Measurements from ENCODE around the gene TCF7L2.

DNA sequence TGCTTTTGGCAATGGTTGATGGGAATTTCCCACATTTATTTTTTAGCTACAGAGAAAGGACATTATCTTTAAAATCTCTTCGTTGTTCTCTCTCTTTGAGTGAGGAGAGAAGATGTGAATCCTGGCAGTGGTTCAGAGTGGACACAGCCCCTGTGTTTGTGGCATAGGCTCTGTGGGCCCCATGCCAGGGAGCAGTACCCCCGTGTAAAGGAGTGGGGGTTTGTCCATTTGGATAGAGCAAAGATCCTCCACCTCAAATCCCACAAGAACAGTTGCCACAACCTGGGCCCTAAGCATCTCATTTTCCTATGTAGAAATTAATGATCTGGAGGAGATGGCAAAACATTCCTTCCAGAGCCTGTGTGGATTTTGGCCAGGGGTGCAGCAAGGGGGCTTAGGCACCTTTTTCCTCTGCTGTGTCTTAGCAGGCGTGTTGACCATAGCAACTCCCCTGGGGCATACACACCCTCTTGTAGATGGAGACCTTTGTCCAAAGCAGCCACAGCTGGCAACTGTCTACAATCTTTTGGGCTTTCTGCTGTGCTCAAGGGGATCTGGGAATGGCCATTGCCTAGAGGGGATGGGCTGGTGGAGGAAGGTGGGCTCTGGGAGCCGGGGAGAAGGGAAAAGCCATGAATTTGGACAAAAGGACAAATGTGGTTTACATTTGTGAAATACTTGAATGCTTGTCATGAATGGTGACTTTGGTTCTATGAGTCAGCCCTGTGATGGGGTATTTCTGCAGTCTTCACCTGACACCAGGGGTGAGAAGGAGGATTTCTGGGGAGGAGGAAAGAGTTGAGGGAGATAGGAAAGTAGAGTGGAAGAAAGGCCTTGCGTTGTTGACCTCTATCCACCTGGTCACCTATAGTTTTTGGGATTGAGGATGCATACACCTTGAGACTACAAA lies 92.0 kb downstream of the TCF7L2 start:
- TF ChIP-seq, protein P1, sequence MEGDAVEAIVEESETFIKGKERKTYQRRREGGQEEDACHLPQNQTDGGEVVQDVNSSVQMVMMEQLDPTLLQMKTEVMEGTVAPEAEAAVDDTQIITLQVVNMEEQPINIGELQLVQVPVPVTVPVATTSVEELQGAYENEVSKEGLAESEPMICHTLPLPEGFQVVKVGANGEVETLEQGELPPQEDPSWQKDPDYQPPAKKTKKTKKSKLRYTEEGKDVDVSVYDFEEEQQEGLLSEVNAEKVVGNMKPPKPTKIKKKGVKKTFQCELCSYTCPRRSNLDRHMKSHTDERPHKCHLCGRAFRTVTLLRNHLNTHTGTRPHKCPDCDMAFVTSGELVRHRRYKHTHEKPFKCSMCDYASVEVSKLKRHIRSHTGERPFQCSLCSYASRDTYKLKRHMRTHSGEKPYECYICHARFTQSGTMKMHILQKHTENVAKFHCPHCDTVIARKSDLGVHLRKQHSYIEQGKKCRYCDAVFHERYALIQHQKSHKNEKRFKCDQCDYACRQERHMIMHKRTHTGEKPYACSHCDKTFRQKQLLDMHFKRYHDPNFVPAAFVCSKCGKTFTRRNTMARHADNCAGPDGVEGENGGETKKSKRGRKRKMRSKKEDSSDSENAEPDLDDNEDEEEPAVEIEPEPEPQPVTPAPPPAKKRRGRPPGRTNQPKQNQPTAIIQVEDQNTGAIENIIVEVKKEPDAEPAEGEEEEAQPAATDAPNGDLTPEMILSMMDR (conservative IDR thresholded peaks at IDR 0.05), result no peak
- no peak for TF ChIP-seq ZFX (IDR thresholded peaks at IDR 0.05)
